ENCODE measurements around the gene NUP107. TPM values are rescaled to one million over a fixed set of nuclear protein-coding genes. Genes with fewer than 3 reads are reported as not detected.
"Not testable (repeated sequence)": the region's sequence is repeated elsewhere in the genome, so short reads cannot be mapped to it uniquely, and the experiment has no call there.

NUP107 gene
- total RNA-seq, 1 donor from 2014 or later: 18.7 TPM

GRCh38 chr12:68675101-68675842 lies 11.5 kb upstream of the NUP107 start:
- no peaks in the 10 kb centered on the region for H3K9me3 ChIP-seq (replicated peaks)
- no peak overlapping the region for H3K27ac ChIP-seq (replicated peaks)
- H3K36me3 ChIP-seq: no peaks in the 10 kb centered on the region
- no peaks in the 10 kb centered on the region for H3K27me3 ChIP-seq (ENCODE audit: low read depth)
- intact Hi-C loops (cut with micrococcal nuclease): no loop called here
- DNase-seq: no peak
- H3K4me1 ChIP-seq: no peaks in the 10 kb centered on the region
- no peak overlapping the region for H3K4me3 ChIP-seq
- TF ChIP-seq CTCF (IDR thresholded peaks at IDR 0.05; ENCODE audit: borderline replicate concordance): no peak

GRCh38 chr12:68676854-68677253 lies 9.9 kb upstream of the NUP107 start:
- DNase-seq; H3K27ac ChIP-seq (replicated peaks); H3K4me3 ChIP-seq; H3K4me1 ChIP-seq; intact Hi-C loops (cut with micrococcal nuclease); H3K9me3 ChIP-seq (replicated peaks); H3K27me3 ChIP-seq (ENCODE audit: low read depth); H3K36me3 ChIP-seq: not testable (repeated sequence)

DNA sequence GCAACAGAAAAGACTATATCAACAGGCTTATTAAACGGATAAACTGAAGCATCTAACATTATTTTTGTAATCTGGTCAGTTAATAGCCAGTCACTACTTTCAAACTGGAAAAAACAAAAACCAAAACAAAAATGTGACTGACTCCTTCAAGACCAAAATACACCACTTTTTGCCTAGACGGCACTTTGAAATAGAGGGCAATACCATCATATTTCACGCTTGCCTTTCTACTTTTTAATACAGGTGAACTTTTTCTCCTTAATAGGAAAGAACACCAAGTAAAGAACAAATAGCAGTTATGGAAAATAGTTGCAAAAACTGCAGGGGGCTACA lies 550 bp upstream of the NUP107 start:
- H3K4me1 ChIP-seq: peaks cover 23% of the 10 kb centered on the region
- H3K4me3 ChIP-seq: peak overlapping the region; percentile 96
- H3K27ac ChIP-seq (replicated peaks): peak overlapping the region; percentile 85
- peaks cover 11% of the 10 kb centered on the region for H3K36me3 ChIP-seq
- TF ChIP-seq CTCF (IDR thresholded peaks at IDR 0.05; ENCODE audit: borderline replicate concordance): no peak
- no peaks in the 10 kb centered on the region for H3K9me3 ChIP-seq (replicated peaks)
- intact Hi-C loops (cut with micrococcal nuclease): no loop called here
- DNase-seq: no peak
- no peaks in the 10 kb centered on the region for H3K27me3 ChIP-seq (ENCODE audit: low read depth)

- intact Hi-C loops (cut with micrococcal nuclease): no loop called here
- H3K4me1 ChIP-seq: no peaks in the 10 kb centered on the region
- H3K4me3 ChIP-seq: no peak overlapping the region
- H3K27ac ChIP-seq (replicated peaks): no peak overlapping the region
- peaks cover 98% of the 10 kb centered on the region for H3K36me3 ChIP-seq
- H3K27me3 ChIP-seq (ENCODE audit: low read depth): no peaks in the 10 kb centered on the region
- TF ChIP-seq CTCF (IDR thresholded peaks at IDR 0.05; ENCODE audit: borderline replicate concordance): no peak
- no peak for DNase-seq
- no peaks in the 10 kb centered on the region for H3K9me3 ChIP-seq (replicated peaks)
These were observed 8.7 kb downstream of the NUP107 start for GRCh38 chr12:68695454-68695853.

- no peak for TF ChIP-seq CTCF (IDR thresholded peaks at IDR 0.05; ENCODE audit: borderline replicate concordance)
- Histone ChIP-seq H3K36me3 (peaks cover 97% of the 10 kb centered on the region), H3K4me1 (no peaks in the 10 kb centered on the region), H3K27ac (replicated peaks) (no peak overlapping the region), H3K27me3 (ENCODE audit: low read depth) (no peaks in the 10 kb centered on the region), H3K9me3 (replicated peaks) (no peaks in the 10 kb centered on the region), H3K4me3 (no peak overlapping the region)
- no peak for DNase-seq
- intact Hi-C loops (cut with micrococcal nuclease): no loop called here
These were observed 12.7 kb downstream of the NUP107 start for GRCh38 chr12:68699486-68699885.

DNA sequence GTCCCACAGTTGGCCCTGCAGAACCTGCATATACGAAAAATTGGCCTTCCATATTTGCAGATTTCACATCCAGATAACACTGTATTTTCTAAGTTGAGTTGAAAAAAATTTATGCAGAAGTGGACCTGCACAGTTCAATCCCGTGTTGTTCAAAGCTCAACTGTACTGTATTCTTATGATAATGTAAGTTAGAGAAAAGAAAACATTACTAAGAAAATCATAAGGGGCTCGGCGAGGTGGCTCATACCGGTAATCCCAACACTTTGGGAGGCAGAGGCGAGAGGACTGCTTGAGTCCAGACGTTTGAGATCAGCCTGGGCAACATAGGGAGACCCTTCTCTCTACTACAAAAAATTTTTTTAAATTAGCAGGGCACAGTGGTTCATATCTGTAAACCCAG lies 41.0 kb downstream of the NUP107 start:
- Histone ChIP-seq H3K27ac (replicated peaks) (no peak overlapping the region), H3K27me3 (ENCODE audit: low read depth) (no peaks in the 10 kb centered on the region), H3K9me3 (replicated peaks) (no peaks in the 10 kb centered on the region), H3K4me3 (no peak overlapping the region), H3K36me3 (peaks cover 84% of the 10 kb centered on the region), H3K4me1 (no peaks in the 10 kb centered on the region)
- no peak for TF ChIP-seq CTCF (IDR thresholded peaks at IDR 0.05; ENCODE audit: borderline replicate concordance)
- DNase-seq: no peak
- intact Hi-C loops (cut with micrococcal nuclease): no loop called here

All from left ventricle myocardium inferior (tissue), 1 donor.